ENCODE data around the gene PARVG.

Gene PARVG

GRCh38 chr22:44155115-44155514 lies 25.6 kb upstream of the PARVG start:
- no peak for DNase-seq

GRCh38 chr22:44157916-44158618 lies 22.7 kb upstream of the PARVG start:
- no peak for DNase-seq

- no peak for DNase-seq
Observed at GRCh38 chr22:44158816-44159215, 21.9 kb upstream of the PARVG start.

GRCh38 chr22:44159221-44159620 lies 21.5 kb upstream of the PARVG start:
- no peak for DNase-seq

GRCh38 chr22:44159811-44160210 lies 20.9 kb upstream of the PARVG start:
- DNase-seq: no peak

- DNase-seq: no peak
Observed at GRCh38 chr22:44160421-44160820, 20.3 kb upstream of the PARVG start.

- no peak for DNase-seq
Observed at GRCh38 chr22:44161673-44162072, 19.1 kb upstream of the PARVG start.

GRCh38 chr22:44162960-44163359 lies 17.8 kb upstream of the PARVG start:
- DNase-seq: no peak

- DNase-seq: no peak
Observed at GRCh38 chr22:44163536-44163935, 17.2 kb upstream of the PARVG start.

GRCh38 chr22:44164031-44164430 lies 16.7 kb upstream of the PARVG start:
- DNase-seq: no peak

GRCh38 chr22:44165286-44165874 lies 15.3 kb upstream of the PARVG start:
- DNase-seq: no peak

- no peak for DNase-seq
Observed at GRCh38 chr22:44166498-44167276, 14.0 kb upstream of the PARVG start.

GRCh38 chr22:44167501-44167900 lies 13.2 kb upstream of the PARVG start:
- DNase-seq: no peak

- no peak for DNase-seq
Observed at GRCh38 chr22:44168206-44168605, 12.5 kb upstream of the PARVG start.

GRCh38 chr22:44170470-44170869 lies 10.3 kb upstream of the PARVG start:
- DNase-seq: no peak

- DNase-seq: no peak
Observed at GRCh38 chr22:44171561-44171960, 9.2 kb upstream of the PARVG start.

- peak; percentile 33 for DNase-seq
Observed at GRCh38 chr22:44172370-44173108, 8.2 kb upstream of the PARVG start.

GRCh38 chr22:44173154-44173553 lies 7.6 kb upstream of the PARVG start:
- no peak for DNase-seq

- DNase-seq: no peak
Observed at GRCh38 chr22:44175676-44176075, 5.0 kb upstream of the PARVG start.

GRCh38 chr22:44179196-44179988 lies 1.3 kb upstream of the PARVG start:
- DNase-seq: no peak

GRCh38 chr22:44179989-44180705 lies 578 bp upstream of the PARVG start:
- no peak for DNase-seq

Measured in midbrain (tissue), 1 donor.